ENCODE measurements around the gene AKT3.

DNA sequence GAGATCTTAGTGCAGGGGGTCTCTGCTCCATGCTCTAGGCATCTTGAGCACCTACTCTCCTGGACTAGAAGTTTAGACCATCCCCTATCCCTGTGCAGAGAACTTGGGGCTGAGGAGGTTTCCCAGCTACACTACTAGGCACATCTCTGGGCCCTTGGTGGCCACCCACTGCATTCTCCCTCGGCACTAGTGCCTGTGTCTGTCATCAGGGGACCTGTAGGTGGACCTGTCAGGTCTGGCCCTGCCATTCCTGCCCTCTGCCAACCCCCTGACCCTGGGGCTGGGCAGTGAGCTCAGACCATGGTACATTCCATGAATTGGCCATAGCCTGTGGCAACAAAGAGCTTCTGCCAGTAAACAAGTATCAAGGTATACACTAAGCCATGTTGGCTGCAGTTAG is 269.1 kb downstream of the AKT3 start:
- no peak for TF ChIP-seq EP300 (IDR thresholded peaks at IDR 0.05; ENCODE audit: borderline replicate concordance)
- TF ChIP-seq, protein P1, sequence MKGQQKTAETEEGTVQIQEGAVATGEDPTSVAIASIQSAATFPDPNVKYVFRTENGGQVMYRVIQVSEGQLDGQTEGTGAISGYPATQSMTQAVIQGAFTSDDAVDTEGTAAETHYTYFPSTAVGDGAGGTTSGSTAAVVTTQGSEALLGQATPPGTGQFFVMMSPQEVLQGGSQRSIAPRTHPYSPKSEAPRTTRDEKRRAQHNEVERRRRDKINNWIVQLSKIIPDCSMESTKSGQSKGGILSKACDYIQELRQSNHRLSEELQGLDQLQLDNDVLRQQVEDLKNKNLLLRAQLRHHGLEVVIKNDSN (IDR thresholded peaks at IDR 0.05) = no peak
